Aorta (tissue), 5 donors: ENCODE results near the gene DDIT3. TPM values are rescaled to one million over a fixed set of nuclear protein-coding genes. Genes with fewer than 3 reads are reported as not detected.

Source experiments
- ATAC-seq: fragments of 200-7000 bp; cut with Tn5 transposase; one replicate; pipeline ENCODE4 v1.9.1; 2022; ENCODE audit warnings: moderate library complexity; ENCODE audit not compliant: low FRiP score
- DNase-seq, 2 donors: peaks; one replicate each; pipeline ENCODE4 v3.0.0-alpha.2; 2020
- H3K27ac ChIP-seq, 2 donors: one replicate each; pipeline ENCODE4 v1.5.1; 2013; ENCODE audit warnings: low read length in 2 of 2, mild to moderate bottlenecking in 2 of 2, moderate library complexity in 2 of 2, control low read depth in 1 of 2, inconsistent platforms in 1 of 2, low read depth in 1 of 2
- H3K27me3 ChIP-seq, 2 donors: one replicate each; pipeline ENCODE4 v1.6.1; 2013; ENCODE audit warnings: control low read depth in 1 of 2, low read length in 1 of 2, mild to moderate bottlenecking in 1 of 2, moderate library complexity in 1 of 2; ENCODE audit not compliant: insufficient read depth in 2 of 2, control insufficient read depth in 1 of 2
- H3K36me3 ChIP-seq, 2 donors: one replicate each; pipeline ENCODE4 v1.6.1; 2013; ENCODE audit warnings: control low read depth in 1 of 2, low read length in 1 of 2, mild to moderate bottlenecking in 1 of 2; ENCODE audit not compliant: insufficient read depth in 2 of 2, control insufficient read depth in 1 of 2
- H3K4me1 ChIP-seq, 2 donors: one replicate each; pipeline ENCODE4 v1.6.1; 2013; ENCODE audit warnings: low read length in 2 of 2, control low read depth in 1 of 2, mild to moderate bottlenecking in 1 of 2, moderate library complexity in 1 of 2; ENCODE audit not compliant: insufficient read depth in 2 of 2, control insufficient read depth in 1 of 2
- H3K4me3 ChIP-seq, 2 donors: one replicate each; pipeline ENCODE4 v1.5.1; 2013; ENCODE audit warnings: low read length in 2 of 2, control low read depth in 1 of 2, mild to moderate bottlenecking in 1 of 2
- H3K9me3 ChIP-seq: one replicate; pipeline ENCODE4 v1.6.1; 2013; ENCODE audit warnings: mild to moderate bottlenecking, low read length; ENCODE audit not compliant: control insufficient read depth
- WGBS, 2 donors: extraction: QIAGEN DNeasy Blood & Tissue Kit; methylation state at CpG; one replicate each; pipeline ENCODE4 v1.1.7; 2013; 5-methylcytosine and 5-hydroxymethylcytosine counted together
- intact Hi-C, 2 donors: fragments of 100-400 bp; cut with DNase I; formaldehyde crosslinking; loops; one replicate each; pipeline versions ENCODE4 v1.14.2 to v1.15.0; 2022
- polyA plus RNA-seq, 2 donors: library from polyadenylated mRNA; stranded (reverse); fragments of 200-250 nt; gene quantifications; one replicate each; pipeline ENCODE4 v1.2.3, GENCODE V29; 2013
- total RNA-seq, 2 donors: library from RNA; stranded (reverse); fragmentation: NEBNext Ultra II Directional; extraction: Animal tissue kit (Norgen Biotek cat#: 25700); gene quantifications; one replicate each; pipeline ENCODE4 v1.2.1, GENCODE V29; 2021
- donor health status: healthy with polysubstance abuse.
- donor health status: Bipolar disorder and iron deficiency.
- donor health status: DM: no; HTN: no; CAD: no.
- donor health status: DM: no; HTN: no; CAD: no.
- donor health status: DM: yes; HTN: yes; CAD: no.

Gene DDIT3
- total and polyA plus RNA-seq, 4 donors = 24.8 to 49.6 (median 33.9) TPM

GRCh38 chr12:57554897-57555296, 34.6 kb upstream of the DDIT3 start:
- H3K36me3 ChIP-seq = no peaks in the 10 kb centered on the region
- 100% methylated on average over 1 of the region's 1 CpG for WGBS, 2 donors

DNA sequence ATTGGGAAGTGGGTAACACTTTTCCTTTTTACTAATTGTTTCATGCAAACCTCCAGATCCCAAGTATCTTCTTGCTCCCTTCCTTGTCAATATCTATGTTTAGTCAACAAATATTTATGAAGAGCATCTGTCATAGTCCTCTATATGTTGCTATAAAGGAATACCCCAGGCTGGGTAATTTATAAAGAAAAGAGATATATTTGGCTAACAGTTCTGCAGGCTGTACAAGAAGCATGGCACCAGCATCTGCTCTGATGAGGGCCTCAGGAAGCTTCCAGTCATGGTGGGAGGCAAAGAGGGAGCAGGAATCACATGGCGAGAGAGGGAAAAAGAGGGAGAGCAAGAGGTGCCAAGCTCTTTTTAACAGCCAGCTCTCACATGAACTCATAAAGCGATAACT, 34.1 kb upstream of the DDIT3 start:
- no peak overlapping the region for H3K4me3 ChIP-seq
- ATAC-seq = no peak
- intact Hi-C loops = no loop called here

More at GRCh38 chr12:57554897-57555296, 34.6 kb upstream of the DDIT3 start:
- Histone ChIP-seq H3K27me3 (no peaks in the 10 kb centered on the region), H3K27ac (no peak overlapping the region), H3K4me3 (no peak overlapping the region), H3K4me1 (no peaks in the 10 kb centered on the region), H3K9me3 (no peaks in the 10 kb centered on the region)
- DNase-seq = no peak
- no peak for ATAC-seq
- intact Hi-C loops = no loop called here

GRCh38 chr12:57553343-57554202, 33.3 kb upstream of the DDIT3 start:
- H3K27me3 ChIP-seq = no peaks in the 10 kb centered on the region
- H3K27ac ChIP-seq = no peak overlapping the region
- H3K36me3 ChIP-seq = no peaks in the 10 kb centered on the region
- no peaks in the 10 kb centered on the region for H3K9me3 ChIP-seq
- 53 to 55% methylated on average over 7 of the region's 7 CpGs for WGBS, 2 donors
- H3K4me1 ChIP-seq = no peaks in the 10 kb centered on the region
- intact Hi-C loops = no loop called here
- no peak for ATAC-seq
- H3K4me3 ChIP-seq = no peak overlapping the region
- no peak for DNase-seq

More for the DNA sequence above, 34.1 kb upstream of the DDIT3 start:
- H3K4me1 ChIP-seq = no peaks in the 10 kb centered on the region
- no peaks in the 10 kb centered on the region for H3K9me3 ChIP-seq
- H3K27me3 ChIP-seq = no peaks in the 10 kb centered on the region
- DNase-seq = no peak
- no peak overlapping the region for H3K27ac ChIP-seq
- 92 to 97% methylated on average over 2 of the region's 2 CpGs for WGBS, 2 donors
- no peaks in the 10 kb centered on the region for H3K36me3 ChIP-seq

GRCh38 chr12:57552835-57553313, 32.6 kb upstream of the DDIT3 start:
- WGBS, 2 donors = 54 to 59% methylated on average over 6 of the region's 6 CpGs
- Histone ChIP-seq H3K36me3 (no peaks in the 10 kb centered on the region), H3K4me1 (no peaks in the 10 kb centered on the region), H3K27ac (no peak overlapping the region), H3K4me3 (no peak overlapping the region), H3K27me3 (no peaks in the 10 kb centered on the region), H3K9me3 (no peaks in the 10 kb centered on the region)
- ATAC-seq (no peak), DNase-seq (no peak)
- intact Hi-C loops = no loop called here

DNA sequence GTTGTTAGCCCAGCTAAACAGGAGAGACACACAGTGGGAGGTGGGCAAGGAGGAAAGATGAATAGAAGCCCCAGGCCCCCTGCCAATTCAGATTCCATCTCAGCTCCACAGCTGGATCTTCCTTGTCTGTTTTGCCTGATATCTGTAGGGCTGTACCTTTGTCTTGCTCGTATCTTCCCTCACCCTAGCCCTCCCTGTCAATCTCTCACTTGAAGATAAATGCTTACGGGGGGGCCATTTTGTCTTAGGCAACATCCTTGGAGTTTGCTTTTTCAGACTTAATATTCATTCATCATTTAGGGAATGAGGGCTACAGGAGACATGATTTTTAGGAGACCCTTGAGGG, 32.0 kb upstream of the DDIT3 start:
- Histone ChIP-seq H3K36me3 (no peaks in the 10 kb centered on the region), H3K27me3 (no peaks in the 10 kb centered on the region), H3K9me3 (no peaks in the 10 kb centered on the region), H3K4me1 (no peaks in the 10 kb centered on the region), H3K4me3 (no peak overlapping the region), H3K27ac (no peak overlapping the region)
- no peak for DNase-seq
- intact Hi-C loops = no loop called here
- ATAC-seq = no peak
- WGBS, 2 donors = 90 to 92% methylated on average over 2 of the region's 2 CpGs

- H3K9me3 ChIP-seq = no peaks in the 10 kb centered on the region
- H3K36me3 ChIP-seq = no peaks in the 10 kb centered on the region
- no peak for DNase-seq
- intact Hi-C loops = no loop called here
- ATAC-seq = no peak
- H3K27me3 ChIP-seq = no peaks in the 10 kb centered on the region
- 82 to 86% methylated on average over 3 of the region's 3 CpGs for WGBS, 2 donors
- no peaks in the 10 kb centered on the region for H3K4me1 ChIP-seq
- no peak overlapping the region for H3K4me3 ChIP-seq
- no peak overlapping the region for H3K27ac ChIP-seq
Observed at GRCh38 chr12:57551637-57552305, 31.5 kb upstream of the DDIT3 start.

- Histone ChIP-seq H3K27ac (no peak overlapping the region), H3K27me3 (no peaks in the 10 kb centered on the region), H3K4me1 (no peaks in the 10 kb centered on the region), H3K4me3 (no peak overlapping the region), H3K36me3 (no peaks in the 10 kb centered on the region), H3K9me3 (no peaks in the 10 kb centered on the region)
- intact Hi-C loops = no loop called here
- 72 to 76% methylated on average over 7 of the region's 7 CpGs for WGBS, 2 donors
- no peak for ATAC-seq
- DNase-seq = no peak
Observed at GRCh38 chr12:57550641-57551549, 30.6 kb upstream of the DDIT3 start.

- 6 to 9% methylated on average over 26 to 52 of the region's 52 CpGs for WGBS, 2 donors
- Histone ChIP-seq H3K27me3 (no peaks in the 10 kb centered on the region), H3K27ac (no peak within 1 kb of the TSS), H3K4me1 (no peaks in the 10 kb centered on the region), H3K4me3 (peak within 1 kb of the TSS; percentile 21 to 70), H3K36me3 (no peaks in the 10 kb centered on the region), H3K9me3 (no peaks in the 10 kb centered on the region)
- DNase-seq (peak; percentile 53 to 80), ATAC-seq (no peak)
- intact Hi-C loops = no loop called here
Observed at GRCh38 chr12:57549909-57550640, 29.8 kb upstream of the DDIT3 start, which contains the start of gene KIF5A. Gene KIF5A, plus strand, starts transcription at chr12:57550044. Its CDS starts 228 bp downstream, at chr12:57550272.
